Suprapubic skin (tissue), 4 donors: ENCODE measurements around the gene GUCA2A. TPM values are rescaled to one million over a fixed set of nuclear protein-coding genes. Genes with fewer than 3 reads are reported as not detected.

Experiments used
- DNase-seq, 2 donors: peaks; one replicate each; pipeline ENCODE4 v3.0.0-alpha.2; 2019; ENCODE audit warnings: low spot score in 2 of 2
- H3K27ac ChIP-seq: fragments of 200-600 bp; sonication (generic); one replicate; pipeline ENCODE4 v1.5.1; 2019
- H3K27me3 ChIP-seq: fragments of 200-600 bp; sonication (generic); one replicate; pipeline ENCODE4 v1.5.1; 2019
- H3K36me3 ChIP-seq: fragments of 200-600 bp; sonication (generic); one replicate; pipeline ENCODE4 v1.5.1; 2019
- H3K4me1 ChIP-seq: fragments of 200-600 bp; sonication (generic); one replicate; pipeline ENCODE4 v1.5.1; 2019
- H3K4me3 ChIP-seq: fragments of 200-600 bp; sonication (generic); one replicate; pipeline ENCODE4 v1.5.1; 2019; ENCODE audit warnings: mild to moderate bottlenecking
- H3K9me3 ChIP-seq: fragments of 200-600 bp; sonication (generic); one replicate; pipeline ENCODE4 v1.5.1; 2019
- EP300 ChIP-seq: sonication (generic); formaldehyde crosslinking; IDR thresholded peaks from one replicate; pipeline ENCODE4 v1.6.1; 2017; ENCODE audit warnings: antibody characterized with exemption
- POLR2A ChIP-seq, 2 donors: fragments of 450-650 bp; IDR thresholded peaks; one replicate each; pipeline ENCODE4 v1.6.1; 2017; ENCODE audit warnings: antibody characterized with exemption in 2 of 2, mild to moderate bottlenecking in 2 of 2, moderate library complexity in 2 of 2
- POLR2AphosphoS5 ChIP-seq, 3 donors: sonication (generic); formaldehyde crosslinking; IDR thresholded peaks; one replicate each; pipeline ENCODE4 v1.6.1; 2017; ENCODE audit warnings: antibody characterized with exemption in 3 of 3
- WGBS: methylation state at CpG from one replicate; pipeline ENCODE4 v1.1.5; 2018; 5-methylcytosine and 5-hydroxymethylcytosine counted together
- total RNA-seq, 4 donors: library from RNA; depleted of rRNA; stranded (reverse); fragments of >200 nt; gene quantifications; one replicate each; pipeline ENCODE4 v1.1.0, GENCODE V29; 2016
- TF ChIP-seq, protein P1 (sequence below), 2 donors: fragments of 200-600 bp in 1 of 2; fragments of 450-650 bp in 1 of 2; sonication (generic) in 1 of 2; IDR thresholded peaks; one replicate each; pipeline ENCODE4 v1.5.1; 2016 to 2019; ENCODE audit warnings: antibody characterized with exemption in 2 of 2, mild to moderate bottlenecking in 1 of 2, moderate library complexity in 1 of 2

The GUCA2A gene
- total RNA-seq, 4 donors from 2014 or later: 1.4 TPM; not detected in 3

DNA sequence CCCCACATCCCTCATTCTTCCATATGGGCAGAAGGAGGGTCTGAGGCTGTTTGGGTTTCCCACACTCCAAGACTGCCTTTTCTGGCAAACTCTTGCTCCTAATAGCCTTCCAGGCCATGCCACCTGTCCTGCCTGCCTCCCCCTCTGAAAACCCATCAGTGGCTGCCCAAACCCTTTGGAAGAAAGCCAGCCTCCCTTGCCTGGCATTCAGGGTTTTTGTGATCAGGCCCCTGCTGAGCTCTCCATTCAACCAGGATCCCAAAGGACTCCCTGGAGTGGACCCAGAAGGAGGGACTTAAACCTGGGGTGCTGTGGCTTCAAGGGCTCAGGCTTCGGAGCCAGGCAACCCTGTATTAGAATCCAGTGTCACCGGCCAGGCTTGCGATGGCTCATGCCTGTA lies 4.2 kb upstream of the GUCA2A start:
- Histone ChIP-seq H3K4me1 (peaks cover 58% of the 10 kb centered on the region), H3K27ac (no peak overlapping the region), H3K4me3 (no peak overlapping the region), H3K9me3 (no peaks in the 10 kb centered on the region), H3K27me3 (no peaks in the 10 kb centered on the region), H3K36me3 (no peaks in the 10 kb centered on the region)
- 95% methylated on average over 3 of the region's 3 CpGs for WGBS
- no peak for DNase-seq
- TF ChIP-seq POLR2A (IDR thresholded peaks at IDR 0.05) (no peak), EP300 (no peak), POLR2AphosphoS5 (IDR thresholded peaks at IDR 0.05) (no peak)
- TF ChIP-seq, protein P1, sequence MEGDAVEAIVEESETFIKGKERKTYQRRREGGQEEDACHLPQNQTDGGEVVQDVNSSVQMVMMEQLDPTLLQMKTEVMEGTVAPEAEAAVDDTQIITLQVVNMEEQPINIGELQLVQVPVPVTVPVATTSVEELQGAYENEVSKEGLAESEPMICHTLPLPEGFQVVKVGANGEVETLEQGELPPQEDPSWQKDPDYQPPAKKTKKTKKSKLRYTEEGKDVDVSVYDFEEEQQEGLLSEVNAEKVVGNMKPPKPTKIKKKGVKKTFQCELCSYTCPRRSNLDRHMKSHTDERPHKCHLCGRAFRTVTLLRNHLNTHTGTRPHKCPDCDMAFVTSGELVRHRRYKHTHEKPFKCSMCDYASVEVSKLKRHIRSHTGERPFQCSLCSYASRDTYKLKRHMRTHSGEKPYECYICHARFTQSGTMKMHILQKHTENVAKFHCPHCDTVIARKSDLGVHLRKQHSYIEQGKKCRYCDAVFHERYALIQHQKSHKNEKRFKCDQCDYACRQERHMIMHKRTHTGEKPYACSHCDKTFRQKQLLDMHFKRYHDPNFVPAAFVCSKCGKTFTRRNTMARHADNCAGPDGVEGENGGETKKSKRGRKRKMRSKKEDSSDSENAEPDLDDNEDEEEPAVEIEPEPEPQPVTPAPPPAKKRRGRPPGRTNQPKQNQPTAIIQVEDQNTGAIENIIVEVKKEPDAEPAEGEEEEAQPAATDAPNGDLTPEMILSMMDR (IDR thresholded peaks at IDR 0.05): no peak

DNA sequence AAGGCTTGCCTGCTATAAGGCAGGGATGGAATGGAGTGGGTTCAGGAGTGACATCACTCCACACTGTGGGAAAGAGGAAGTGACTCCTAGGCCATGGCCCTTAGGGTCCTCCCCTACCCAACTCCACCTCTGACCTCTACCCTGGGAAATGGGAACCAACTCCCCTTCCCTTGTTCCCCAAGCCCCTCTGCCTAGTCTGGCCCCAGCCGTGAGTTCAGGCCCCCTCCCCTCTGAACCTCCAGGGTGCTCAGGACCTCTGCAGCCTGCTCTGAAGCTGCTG lies 3.8 kb upstream of the GUCA2A start:
- Histone ChIP-seq H3K27ac (no peak overlapping the region), H3K4me1 (peaks cover 54% of the 10 kb centered on the region), H3K27me3 (no peaks in the 10 kb centered on the region), H3K9me3 (no peaks in the 10 kb centered on the region), H3K4me3 (no peak overlapping the region), H3K36me3 (no peaks in the 10 kb centered on the region)
- no peak for TF ChIP-seq POLR2A (IDR thresholded peaks at IDR 0.05)
- no peak for TF ChIP-seq POLR2AphosphoS5 (IDR thresholded peaks at IDR 0.05)
- DNase-seq: no peak
- 83% methylated on average over 1 of the region's 1 CpG for WGBS

DNA sequence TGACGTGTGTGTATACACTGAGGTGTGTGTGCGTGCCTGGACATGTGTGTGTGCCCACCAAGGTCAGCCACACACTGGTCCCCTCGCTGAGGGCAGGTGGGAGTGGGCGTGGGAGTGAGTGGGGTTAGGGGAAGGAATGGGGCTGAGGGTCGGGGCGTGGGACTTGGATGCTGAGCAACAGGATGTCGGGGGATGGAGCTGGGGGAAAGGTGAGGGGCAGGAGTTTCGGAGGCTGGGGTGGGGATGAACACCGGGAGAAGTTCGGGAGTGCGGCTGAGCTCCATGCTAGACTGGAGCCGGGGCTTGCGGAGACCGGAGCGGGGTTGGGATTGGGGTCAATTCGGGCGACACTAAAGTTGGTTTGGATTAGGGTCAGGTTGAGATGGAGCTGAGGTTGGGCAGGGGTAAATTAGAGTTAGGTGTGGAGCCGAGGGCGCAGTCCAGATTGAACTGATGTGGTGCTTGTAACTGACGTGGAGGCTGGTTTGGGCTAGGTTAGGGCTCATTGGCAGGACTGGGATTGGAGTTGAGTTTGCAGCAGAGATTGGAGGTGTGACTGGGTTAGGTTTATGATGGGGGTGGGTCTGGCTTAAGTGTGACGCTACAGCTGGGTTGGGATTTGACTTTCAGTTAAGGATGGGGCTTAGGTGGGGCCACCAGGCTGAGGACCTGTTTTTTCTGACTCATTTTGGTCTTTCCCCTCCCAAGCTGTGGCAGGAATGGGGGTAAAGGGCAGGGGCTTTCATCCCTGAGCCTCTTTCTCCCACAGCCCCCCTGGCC lies 3.3 kb upstream of the GUCA2A start:
- no peak for DNase-seq
- no peaks in the 10 kb centered on the region for H3K9me3 ChIP-seq
- WGBS: 85% methylated on average over 21 of the region's 21 CpGs
- peaks cover 49% of the 10 kb centered on the region for H3K4me1 ChIP-seq
- TF ChIP-seq, protein P1 (IDR thresholded peaks at IDR 0.05): no peak
- H3K27ac ChIP-seq: no peak overlapping the region
- H3K36me3 ChIP-seq: no peaks in the 10 kb centered on the region
- no peaks in the 10 kb centered on the region for H3K27me3 ChIP-seq
- H3K4me3 ChIP-seq: no peak overlapping the region

DNA sequence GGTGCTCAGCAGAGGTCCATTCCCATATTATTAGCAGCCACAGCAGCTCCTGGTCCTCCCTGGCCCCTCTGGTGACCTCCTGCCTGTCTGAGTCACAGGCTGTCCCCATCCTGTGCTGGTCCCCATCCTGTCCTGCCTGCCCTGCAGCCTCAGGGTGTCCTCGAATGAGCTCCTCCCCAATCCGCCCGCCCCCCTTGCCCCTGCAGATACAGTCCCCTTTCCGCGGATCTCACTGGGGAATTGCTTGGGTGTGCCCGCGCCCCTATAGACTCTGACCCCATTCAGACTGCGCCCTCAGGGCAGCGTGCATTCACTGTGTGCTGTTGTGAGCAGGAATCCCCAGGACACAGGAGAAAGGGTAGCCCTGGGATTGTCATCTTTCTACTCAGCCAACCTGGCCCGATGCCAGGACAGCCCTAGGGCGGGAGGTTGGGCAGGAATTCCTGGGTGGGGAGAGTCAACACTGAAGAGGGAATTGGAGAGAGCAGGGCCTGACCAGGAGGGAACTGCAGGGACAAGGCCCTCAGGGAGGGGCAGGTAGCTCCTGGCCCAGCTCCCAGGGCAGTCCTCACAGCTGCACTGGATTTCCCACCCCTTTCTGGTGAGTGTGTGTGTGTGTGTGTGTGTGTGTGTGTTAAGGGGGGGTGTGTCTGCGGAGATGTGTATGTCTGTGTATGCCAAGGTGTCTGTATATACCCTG lies 1.1 kb upstream of the GUCA2A start:
- Histone ChIP-seq H3K27me3 (no peaks in the 10 kb centered on the region), H3K4me1 (peaks cover 27% of the 10 kb centered on the region), H3K27ac (no peak overlapping the region), H3K36me3 (no peaks in the 10 kb centered on the region), H3K9me3 (no peaks in the 10 kb centered on the region), H3K4me3 (no peak overlapping the region)
- WGBS: 27% methylated on average over 8 of the region's 12 CpGs
- DNase-seq: no peak
- TF ChIP-seq POLR2AphosphoS5 (IDR thresholded peaks at IDR 0.05): no peak
- TF ChIP-seq, protein P1 (IDR thresholded peaks at IDR 0.05): no peak
- TF ChIP-seq EP300: no peak
- no peak for TF ChIP-seq POLR2A (IDR thresholded peaks at IDR 0.05)

DNA sequence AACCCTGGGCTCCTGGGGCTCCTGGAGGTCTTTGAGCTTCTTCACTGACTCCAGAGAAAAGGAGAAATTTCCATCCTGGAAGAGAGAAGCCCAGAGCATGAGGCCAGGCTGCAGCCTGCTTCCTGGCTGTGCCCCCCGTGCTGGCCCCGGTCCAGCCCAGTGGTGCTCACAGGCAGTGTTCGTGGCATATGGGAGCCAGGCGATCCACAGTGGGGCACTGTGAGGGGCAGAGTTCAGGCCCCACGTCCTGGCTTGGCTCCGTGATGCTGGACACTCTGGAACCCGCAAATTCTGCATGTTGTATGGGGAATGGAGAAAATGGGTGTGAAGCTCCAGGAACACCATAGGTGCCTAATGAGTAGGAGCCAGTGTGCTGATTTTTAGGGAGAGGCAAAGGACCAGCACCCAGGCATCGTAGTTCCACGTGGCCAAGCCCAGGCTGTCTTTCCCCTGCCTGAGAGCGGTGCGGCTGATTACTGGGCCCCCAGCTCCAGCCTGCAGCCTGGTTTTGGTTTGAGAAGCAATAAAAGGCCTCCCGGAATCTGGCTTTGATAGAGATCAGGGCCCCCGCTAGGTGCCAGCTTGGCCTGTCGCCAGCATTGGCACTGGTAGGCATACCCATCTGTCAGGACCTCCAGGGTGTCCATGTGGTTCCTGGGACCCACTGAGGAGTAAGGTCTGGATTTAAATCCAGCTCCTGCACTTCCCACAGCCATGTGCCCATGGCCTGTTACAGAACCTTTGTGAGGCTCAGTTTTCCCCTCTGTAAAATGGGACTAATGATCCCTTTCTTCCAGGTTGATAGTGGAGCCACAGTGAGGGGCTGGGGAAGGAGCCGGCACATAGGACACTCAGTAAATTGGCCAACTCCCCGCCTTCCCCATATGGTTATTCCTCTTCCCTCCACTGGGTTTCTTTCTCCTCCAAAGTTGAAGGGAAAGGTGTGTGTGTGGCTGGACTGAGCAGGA lies 725 bp downstream of the GUCA2A start:
- no peak overlapping the region for H3K27ac ChIP-seq
- 58% methylated on average over 10 of the region's 16 CpGs for WGBS

More for the DNA sequence above, 725 bp downstream of the GUCA2A start:
- no peak for DNase-seq
- H3K4me3 ChIP-seq: no peak overlapping the region
- TF ChIP-seq POLR2AphosphoS5 (IDR thresholded peaks at IDR 0.05) (no peak), EP300 (no peak), POLR2A (IDR thresholded peaks at IDR 0.05) (no peak)
- TF ChIP-seq, protein P1 (IDR thresholded peaks at IDR 0.05): no peak
- no peaks in the 10 kb centered on the region for H3K36me3 ChIP-seq
- no peaks in the 10 kb centered on the region for H3K9me3 ChIP-seq
- no peaks in the 10 kb centered on the region for H3K27me3 ChIP-seq
- peaks cover 18% of the 10 kb centered on the region for H3K4me1 ChIP-seq
